GM19455 (cell line): ENCODE measurements around the gene CRELD1.
"Not testable (repeated sequence)": the region's sequence is repeated elsewhere in the genome, so short reads cannot be mapped to it uniquely, and the experiment has no call there.

ENCODE experiments used
- ATAC-seq: cut with Tn5 transposase; IDR thresholded peaks from one replicate; pipeline ENCODE4 v1.9.1; 2021; ENCODE audit not compliant: unreplicated experiment

Gene CRELD1

GRCh38 chr3:9933561-9934234, at the start of gene CRELD1:
Gene CRELD1 (plus strand): TSS chr3:9933834. CDS start chr3:9934439, 605 bp downstream.
- ATAC-seq: peak; percentile 91

- ATAC-seq: no peak
Observed at GRCh38 chr3:9884555-9885165, 49.0 kb upstream of the CRELD1 start.

GRCh38 chr3:9886328-9886727, 47.3 kb upstream of the CRELD1 start:
- ATAC-seq: no peak

- ATAC-seq: no peak
Observed at GRCh38 chr3:9887480-9887879, 46.2 kb upstream of the CRELD1 start.

- no peak for ATAC-seq
Observed at GRCh38 chr3:9888540-9888939, 45.1 kb upstream of the CRELD1 start.

- ATAC-seq: no peak
Observed at GRCh38 chr3:9889405-9889804, 44.2 kb upstream of the CRELD1 start.

- ATAC-seq: peak; percentile 65
Observed at GRCh38 chr3:9890249-9891071, 43.2 kb upstream of the CRELD1 start, which contains the start of gene JAGN1. Gene JAGN1 (plus strand): TSS chr3:9890610. CDS start chr3:9890723, 113 bp downstream.

- no peak for ATAC-seq
Observed at GRCh38 chr3:9891072-9891622, 42.5 kb upstream of the CRELD1 start.

GRCh38 chr3:9893739-9894138, 39.9 kb upstream of the CRELD1 start:
- ATAC-seq: no peak

GRCh38 chr3:9895715-9896114, 37.9 kb upstream of the CRELD1 start:
- ATAC-seq: not testable (repeated sequence)

GRCh38 chr3:9896755-9897407, 36.8 kb upstream of the CRELD1 start:
- ATAC-seq: not testable (repeated sequence)

GRCh38 chr3:9897408-9898372, 35.9 kb upstream of the CRELD1 start:
- no peak for ATAC-seq

GRCh38 chr3:9898467-9899241, 35.0 kb upstream of the CRELD1 start:
- ATAC-seq: no peak

GRCh38 chr3:9899289-9899791, 34.3 kb upstream of the CRELD1 start:
- no peak for ATAC-seq

GRCh38 chr3:9900965-9901415, 32.6 kb upstream of the CRELD1 start:
- ATAC-seq: not testable (repeated sequence)

- ATAC-seq: no peak
Observed at GRCh38 chr3:9901967-9902366, 31.7 kb upstream of the CRELD1 start.

- ATAC-seq: no peak
Observed at GRCh38 chr3:9902372-9903237, 31.0 kb upstream of the CRELD1 start, which contains the start of gene IL17RE. Gene IL17RE (plus strand): TSS chr3:9902848. CDS start chr3:9902933, 85 bp downstream.

GRCh38 chr3:9903238-9903624, 30.4 kb upstream of the CRELD1 start:
- no peak for ATAC-seq
